PFSK-1 (cell line): Measurements from ENCODE around the gene MAN1A2.

Experiments used
- FOXP2 ChIP-seq: optimal IDR thresholded peaks from 2 replicates; pipeline ENCODE3; 2011; ENCODE audit warnings: borderline replicate concordance, control low read depth, inconsistent platforms; ENCODE audit not compliant: insufficient read depth; ENCODE audit errors: extremely low read length, extremely low read depth
- POLR2AphosphoS5 ChIP-seq: IDR thresholded peaks from 2 replicates; pipeline ENCODE4 v1.6.1; 2012; ENCODE audit warnings: low read depth, mild to moderate bottlenecking, control low read depth, low read length, moderate library complexity
- REST ChIP-seq, 2 experiments: IDR thresholded peaks; 2 replicates each; pipeline versions ENCODE4 v1.6.1 to v1.8.0; 2011 to 2012; ENCODE audit warnings: low read depth in 2 of 2, low read length in 2 of 2, control low read depth in 1 of 2, inconsistent platforms in 1 of 2, mild to moderate bottlenecking in 1 of 2, moderate library complexity in 1 of 2; ENCODE audit not compliant: insufficient read depth in 1 of 2
- SIN3A ChIP-seq: IDR thresholded peaks from 2 replicates; pipeline ENCODE4 v1.6.1; 2012; ENCODE audit warnings: mild to moderate bottlenecking, low read length, moderate library complexity, borderline replicate concordance; ENCODE audit not compliant: insufficient read depth
- TAF1 ChIP-seq: IDR thresholded peaks from 2 replicates; pipeline ENCODE4 v1.6.1; 2012; ENCODE audit warnings: low read length, control low read depth, borderline replicate concordance; ENCODE audit not compliant: insufficient read depth

Gene MAN1A2

GRCh38 chr1:117339866-117340700 is 27.2 kb upstream of the MAN1A2 start:
- TF ChIP-seq REST (IDR thresholded peaks at IDR 0.05; ENCODE audit: insufficient read depth in 1 of 2, low read depth in 2 of 2, low read length in 2 of 2) (no peak), POLR2AphosphoS5 (no peak), SIN3A (peak; percentile 37; the same call in 1 of the 2 replicates), TAF1 (peak; percentile 36; the same call in 1 of the 2 replicates), FOXP2 (peak; percentile 57)

- TF ChIP-seq FOXP2 (no peak), REST (IDR thresholded peaks at IDR 0.05; ENCODE audit: insufficient read depth in 1 of 2, low read depth in 2 of 2, low read length in 2 of 2) (no peak), TAF1 (no peak), POLR2AphosphoS5 (no peak), SIN3A (no peak)
Observed at GRCh38 chr1:117341123-117341522, 26.1 kb upstream of the MAN1A2 start.

GRCh38 chr1:117342397-117342796 is 24.9 kb upstream of the MAN1A2 start:
- TF ChIP-seq TAF1 (no peak), POLR2AphosphoS5 (no peak), REST (IDR thresholded peaks at IDR 0.05; ENCODE audit: insufficient read depth in 1 of 2, low read depth in 2 of 2, low read length in 2 of 2) (no peak), FOXP2 (no peak), SIN3A (no peak)

- TF ChIP-seq FOXP2, result no peak
- TF ChIP-seq REST (IDR thresholded peaks at IDR 0.05; ENCODE audit: insufficient read depth in 1 of 2, low read depth in 2 of 2, low read length in 2 of 2), result no peak
- no peak for TF ChIP-seq SIN3A
- TF ChIP-seq POLR2AphosphoS5, result no peak
- TF ChIP-seq TAF1, result no peak
Observed at GRCh38 chr1:117346206-117346928, 20.9 kb upstream of the MAN1A2 start.
